ENCODE data around the gene FNTB. TPM values are rescaled to one million over a fixed set of nuclear protein-coding genes. Genes with fewer than 3 reads are reported as not detected.

FNTB gene
- total RNA-seq, 1 experiment from 2014 or later: 35.3 TPM

- no peak for DNase-seq
- CTCF ChIA-PET: interaction anchor here (0.6 kb wide), 1 partner anchor 1295 kb away, joined by 3 read pairs; no protein-coding TSS in a partner anchor
- Histone ChIP-seq H4K20me1 (ENCODE audit: insufficient read depth) (0 out of 2 replicates have a peak, but pooled peaks cover 13% of the 10 kb centered on the region), H3K4me2 (no peak overlapping the region), H3K27ac (no peak overlapping the region), H2AFZ (no peak overlapping the region), H3K36me3 (ENCODE audit: low read depth) (peaks cover 54% of the 10 kb centered on the region), H3K4me1 (replicated peaks; ENCODE audit: insufficient read depth) (no peaks in the 10 kb centered on the region), H3K27me3 (ENCODE audit: insufficient read depth, low read depth) (no peaks in the 10 kb centered on the region), H3K9me2 (ENCODE audit: insufficient read depth) (no peaks in the 10 kb centered on the region), H3K79me2 (ENCODE audit: low read depth) (no peaks in the 10 kb centered on the region), H3K4me3 (no peak overlapping the region), H3F3A (ENCODE audit: insufficient read depth, low read depth) (no peaks in the 10 kb centered on the region), H3K9me3 (ENCODE audit: insufficient read depth, low read depth) (no peaks in the 10 kb centered on the region)
- intact Hi-C loops (cut with micrococcal nuclease; ENCODE audit: unreplicated experiment): no loop called here
- BruUV-seq (replicated peaks): no TSS peak
- TF ChIP-seq EZH2 (IDR thresholded peaks at IDR 0.05; ENCODE audit: low read depth) (no peak), CTCF (conservative IDR thresholded peaks at IDR 0.05) (no peak)
- POLR2A ChIA-PET (ENCODE audit: unreplicated experiment): no interaction called here
These were observed 92.5 kb downstream of the FNTB start for GRCh38 chr14:65079201-65079600.

- H3K36me3 ChIP-seq (ENCODE audit: low read depth): peaks cover 56% of the 10 kb centered on the region
- no peak overlapping the region for H3K4me2 ChIP-seq
- CTCF ChIA-PET: interaction anchor here (0.6 kb wide), 1 partner anchor 1294 kb away, joined by 3 read pairs; no protein-coding TSS in a partner anchor
These were observed 93.1 kb downstream of the FNTB start for GRCh38 chr14:65079768-65080167.

GRCh38 chr14:65080960-65081747 lies 94.5 kb downstream of the FNTB start:
- intact Hi-C loops (cut with micrococcal nuclease; ENCODE audit: unreplicated experiment): no loop called here
- peaks cover 59% of the 10 kb centered on the region for H3K36me3 ChIP-seq (ENCODE audit: low read depth)
- no peaks in the 10 kb centered on the region for H3K79me2 ChIP-seq (ENCODE audit: low read depth)
- no peak overlapping the region for H2AFZ ChIP-seq
- no peak for TF ChIP-seq CTCF (conservative IDR thresholded peaks at IDR 0.05)
- TF ChIP-seq EZH2 (IDR thresholded peaks at IDR 0.05; ENCODE audit: low read depth): no peak
- ChIA-PET CTCF (no interaction called here), POLR2A (ENCODE audit: unreplicated experiment) (no interaction called here)
- no peaks in the 10 kb centered on the region for H3K9me3 ChIP-seq (ENCODE audit: insufficient read depth, low read depth)
- no peaks in the 10 kb centered on the region for H3F3A ChIP-seq (ENCODE audit: insufficient read depth, low read depth)
- H3K4me2 ChIP-seq: no peak overlapping the region
- no peak for DNase-seq
- H3K9me2 ChIP-seq (ENCODE audit: insufficient read depth): no peaks in the 10 kb centered on the region
- no peaks in the 10 kb centered on the region for H3K27me3 ChIP-seq (ENCODE audit: insufficient read depth, low read depth)
- no peaks in the 10 kb centered on the region for H3K4me1 ChIP-seq (replicated peaks; ENCODE audit: insufficient read depth)
- BruUV-seq (replicated peaks): no TSS peak
- 0 out of 2 replicates have a peak, but pooled peaks cover 13% of the 10 kb centered on the region for H4K20me1 ChIP-seq (ENCODE audit: insufficient read depth)
- H3K4me3 ChIP-seq: no peak overlapping the region
- no peak overlapping the region for H3K27ac ChIP-seq

More at GRCh38 chr14:65079768-65080167, 93.1 kb downstream of the FNTB start:
- POLR2A ChIA-PET (ENCODE audit: unreplicated experiment): no interaction called here
- Histone ChIP-seq H3K9me3 (ENCODE audit: insufficient read depth, low read depth) (no peaks in the 10 kb centered on the region), H3K27me3 (ENCODE audit: insufficient read depth, low read depth) (no peaks in the 10 kb centered on the region), H4K20me1 (ENCODE audit: insufficient read depth) (0 out of 2 replicates have a peak, but pooled peaks cover 13% of the 10 kb centered on the region), H3K9me2 (ENCODE audit: insufficient read depth) (no peaks in the 10 kb centered on the region), H3F3A (ENCODE audit: insufficient read depth, low read depth) (no peaks in the 10 kb centered on the region), H3K4me1 (replicated peaks; ENCODE audit: insufficient read depth) (no peaks in the 10 kb centered on the region), H3K4me3 (no peak overlapping the region), H3K27ac (no peak overlapping the region), H3K79me2 (ENCODE audit: low read depth) (no peaks in the 10 kb centered on the region), H2AFZ (no peak overlapping the region)
- BruUV-seq (replicated peaks): no TSS peak
- no peak for DNase-seq
- intact Hi-C loops (cut with micrococcal nuclease; ENCODE audit: unreplicated experiment): no loop called here
- TF ChIP-seq EZH2 (IDR thresholded peaks at IDR 0.05; ENCODE audit: low read depth): no peak

Measured in PC-9 (cell line).